ENCODE measurements around the gene STEAP1.
"Not testable (repeated sequence)": the region's sequence is repeated elsewhere in the genome, so short reads cannot be mapped to it uniquely, and the experiment has no call there.

The STEAP1 gene

DNA sequence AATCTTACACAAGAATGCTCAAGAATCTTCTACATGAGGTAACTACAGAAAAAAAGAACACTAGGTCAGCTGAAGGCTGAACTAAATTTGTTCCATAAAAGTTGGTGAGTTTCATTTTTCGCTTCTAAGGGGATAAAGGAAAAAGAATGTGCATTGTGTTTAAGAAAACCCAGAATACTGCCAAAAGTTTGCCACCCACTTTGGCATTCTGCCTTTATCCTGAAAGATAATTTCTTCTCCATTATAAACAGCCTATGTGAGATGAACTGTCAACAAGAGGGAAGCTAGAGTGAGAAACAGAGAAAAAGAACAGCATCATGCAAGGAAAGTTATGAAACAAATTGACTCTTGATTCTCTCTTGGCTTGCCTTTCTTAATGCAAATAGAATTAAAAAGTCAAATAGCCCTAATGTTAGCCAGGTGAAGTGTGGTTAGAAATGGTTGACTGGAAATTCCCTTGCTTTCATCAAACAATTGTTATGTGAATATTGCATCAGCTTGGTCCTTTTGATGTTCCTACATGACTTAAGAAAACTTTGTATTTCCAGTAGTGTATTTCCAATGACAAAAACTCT is 25.8 kb downstream of the STEAP1 start:
- DNase-seq (ENCODE audit: low spot score): no peak
- TF ChIP-seq, protein P1, sequence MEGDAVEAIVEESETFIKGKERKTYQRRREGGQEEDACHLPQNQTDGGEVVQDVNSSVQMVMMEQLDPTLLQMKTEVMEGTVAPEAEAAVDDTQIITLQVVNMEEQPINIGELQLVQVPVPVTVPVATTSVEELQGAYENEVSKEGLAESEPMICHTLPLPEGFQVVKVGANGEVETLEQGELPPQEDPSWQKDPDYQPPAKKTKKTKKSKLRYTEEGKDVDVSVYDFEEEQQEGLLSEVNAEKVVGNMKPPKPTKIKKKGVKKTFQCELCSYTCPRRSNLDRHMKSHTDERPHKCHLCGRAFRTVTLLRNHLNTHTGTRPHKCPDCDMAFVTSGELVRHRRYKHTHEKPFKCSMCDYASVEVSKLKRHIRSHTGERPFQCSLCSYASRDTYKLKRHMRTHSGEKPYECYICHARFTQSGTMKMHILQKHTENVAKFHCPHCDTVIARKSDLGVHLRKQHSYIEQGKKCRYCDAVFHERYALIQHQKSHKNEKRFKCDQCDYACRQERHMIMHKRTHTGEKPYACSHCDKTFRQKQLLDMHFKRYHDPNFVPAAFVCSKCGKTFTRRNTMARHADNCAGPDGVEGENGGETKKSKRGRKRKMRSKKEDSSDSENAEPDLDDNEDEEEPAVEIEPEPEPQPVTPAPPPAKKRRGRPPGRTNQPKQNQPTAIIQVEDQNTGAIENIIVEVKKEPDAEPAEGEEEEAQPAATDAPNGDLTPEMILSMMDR (IDR thresholded peaks at IDR 0.05; ENCODE audit: extremely low read depth, missing control alignments): no peak

DNA sequence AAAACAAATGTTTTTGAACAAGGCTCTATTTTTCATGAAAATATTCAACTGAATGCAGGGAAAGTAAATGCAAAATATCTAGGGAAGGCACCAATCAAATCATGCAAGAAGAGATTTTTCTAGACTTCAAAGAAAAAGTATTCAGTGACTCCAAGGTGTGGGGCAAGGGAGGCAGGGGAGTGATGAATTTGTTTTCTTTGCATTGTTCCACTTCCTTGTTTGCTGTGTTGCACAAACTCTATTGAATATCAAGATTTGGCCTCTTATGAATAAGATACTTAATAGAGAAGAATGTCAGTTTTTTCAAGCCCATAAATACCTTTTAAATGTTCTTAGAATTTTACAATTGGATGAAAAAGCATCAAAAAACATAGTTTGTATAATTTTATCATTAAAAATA is 26.4 kb downstream of the STEAP1 start:
- TF ChIP-seq, protein P1 (IDR thresholded peaks at IDR 0.05; ENCODE audit: extremely low read depth, missing control alignments): no peak

DNA sequence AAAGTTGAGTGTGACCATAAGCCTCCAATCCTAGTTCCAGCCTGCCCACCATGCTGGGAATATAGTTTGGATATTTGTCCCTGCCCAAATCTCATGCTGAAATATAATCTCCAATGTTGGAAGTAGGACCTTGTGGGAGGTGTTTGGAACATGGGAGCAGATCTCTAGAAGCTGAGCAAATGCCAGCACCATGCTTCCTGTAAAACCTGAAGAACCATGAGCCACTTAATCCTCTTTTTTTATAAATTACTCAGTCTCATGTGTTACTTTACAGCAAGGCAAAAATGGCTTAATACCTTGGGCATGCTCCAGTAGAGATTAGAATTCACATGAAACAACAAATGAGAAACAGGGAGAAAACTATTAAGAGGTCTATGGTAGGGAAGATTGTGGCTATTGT is 27.2 kb downstream of the STEAP1 start:
- no peak for DNase-seq (ENCODE audit: low spot score)
- TF ChIP-seq, protein P1 (IDR thresholded peaks at IDR 0.05; ENCODE audit: extremely low read depth, missing control alignments): no peak

More for the DNA sequence above, 26.4 kb downstream of the STEAP1 start:
- DNase-seq (ENCODE audit: low spot score): no peak

DNA sequence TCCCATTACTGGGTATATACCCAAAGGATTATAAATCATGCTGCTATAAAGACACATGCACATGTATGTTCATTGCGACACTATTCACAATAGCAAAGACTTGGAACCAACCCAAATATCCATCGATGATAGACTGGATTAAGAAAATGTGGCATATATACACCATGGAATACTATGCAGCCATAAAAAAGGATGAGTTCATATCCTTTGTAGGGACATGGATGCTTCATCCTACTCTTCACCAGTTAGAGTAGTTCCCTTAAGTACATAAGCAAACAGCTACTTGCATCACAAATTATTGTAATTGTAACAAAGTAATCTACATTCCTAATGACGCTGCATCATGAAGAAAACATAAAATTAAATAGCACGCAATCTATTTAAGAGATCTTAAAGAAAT is 32.0 kb downstream of the STEAP1 start:
- not testable (repeated sequence) for DNase-seq (ENCODE audit: low spot score)

DNA sequence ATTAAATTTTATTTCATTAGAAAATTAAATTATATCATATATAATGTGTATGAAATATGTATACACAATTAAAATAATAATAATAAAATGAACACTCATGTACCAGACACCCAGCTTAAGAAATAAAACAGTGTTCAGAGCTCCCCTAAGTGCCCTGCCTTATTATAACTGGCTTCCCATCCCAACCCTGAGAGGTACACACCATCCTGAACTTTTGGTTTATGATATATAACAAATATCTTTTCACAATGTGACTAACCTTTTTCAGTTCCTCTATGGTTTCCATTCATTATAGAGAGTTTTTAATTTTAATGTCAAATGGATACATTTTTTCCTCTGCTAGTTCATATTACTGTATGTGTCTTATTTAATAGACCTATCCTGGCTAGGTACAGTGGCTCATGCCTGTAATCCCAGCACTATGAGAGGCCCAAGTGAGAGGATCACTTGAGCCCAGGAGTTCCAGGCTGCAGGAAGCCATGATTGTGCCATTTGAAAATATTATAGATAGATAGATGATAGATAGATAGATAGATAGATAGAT is 33.3 kb downstream of the STEAP1 start:
- no peak for DNase-seq (ENCODE audit: low spot score)
- TF ChIP-seq, protein P1 (IDR thresholded peaks at IDR 0.05; ENCODE audit: extremely low read depth, missing control alignments): no peak

DNA sequence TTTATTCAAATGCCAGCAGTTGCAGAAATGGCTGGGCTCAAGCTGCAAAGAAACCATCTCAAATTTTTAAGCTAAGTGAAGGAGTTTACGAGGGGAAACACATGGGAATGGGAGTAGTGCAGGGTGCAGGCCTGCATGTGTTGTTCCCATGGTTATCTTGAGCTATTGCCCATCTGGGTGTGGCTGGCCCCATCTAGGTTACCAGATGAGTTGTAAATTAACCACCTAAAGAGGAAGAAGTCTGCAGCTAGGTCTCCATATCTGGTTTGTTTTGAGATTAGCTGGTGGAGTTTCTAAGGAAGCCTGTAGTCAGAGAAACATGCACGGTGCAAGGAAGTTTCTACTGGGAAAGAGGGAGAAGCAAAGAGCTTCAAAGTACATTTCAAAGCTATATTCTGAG is 34.0 kb downstream of the STEAP1 start:
- DNase-seq (ENCODE audit: low spot score): no peak
- TF ChIP-seq, protein P1 (IDR thresholded peaks at IDR 0.05; ENCODE audit: extremely low read depth, missing control alignments): no peak

DNA sequence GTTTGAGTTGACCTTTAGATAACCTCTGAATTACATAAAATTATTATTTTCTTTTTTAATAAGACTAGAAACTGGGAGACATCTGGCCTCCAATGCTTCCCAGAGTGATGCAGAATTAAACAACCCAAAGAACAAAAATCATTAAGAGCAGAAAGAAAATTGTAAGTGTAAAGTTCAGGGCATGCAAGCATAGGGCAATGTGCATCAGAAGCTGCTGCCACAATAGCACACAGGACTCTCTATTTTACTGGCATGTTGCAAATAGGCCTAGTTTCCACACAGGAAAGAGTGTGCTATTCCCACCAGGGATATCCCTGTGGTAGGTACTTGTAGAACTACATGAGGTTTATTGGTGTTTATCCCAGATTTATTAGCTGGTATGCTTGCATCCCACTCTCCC is 36.7 kb downstream of the STEAP1 start:
- TF ChIP-seq, protein P1 (IDR thresholded peaks at IDR 0.05; ENCODE audit: extremely low read depth, missing control alignments): no peak

DNA sequence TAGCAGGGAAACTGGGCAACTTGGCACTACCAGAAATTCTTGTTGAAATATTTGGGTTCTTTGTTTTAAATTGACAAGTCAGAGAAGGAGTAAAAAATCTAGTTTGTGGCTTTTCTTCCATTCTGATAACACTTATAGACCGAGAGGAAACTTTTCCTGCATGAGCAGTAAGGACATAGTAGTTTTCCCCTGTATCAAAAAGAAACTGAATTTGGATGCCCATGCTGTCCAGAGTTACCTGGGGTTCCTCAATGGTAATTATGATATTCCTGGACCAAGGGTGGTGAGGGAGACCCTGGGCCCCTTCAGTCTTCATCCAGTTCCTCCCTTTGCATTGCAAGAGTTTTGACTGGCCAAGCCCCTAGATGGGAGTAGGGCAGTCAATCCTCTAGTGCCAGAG is 37.4 kb downstream of the STEAP1 start:
- no peak for DNase-seq (ENCODE audit: low spot score)
- TF ChIP-seq, protein P1 (IDR thresholded peaks at IDR 0.05; ENCODE audit: extremely low read depth, missing control alignments): no peak

More for the DNA sequence above, 36.7 kb downstream of the STEAP1 start:
- no peak for DNase-seq (ENCODE audit: low spot score)
